IPS-NIHi7 (cell line): ENCODE results near the gene ZNF827.

Experiments used
- DNase-seq: peaks from one replicate; pipeline ENCODE4 v3.0.0; 2012; ENCODE audit warnings: mixed read lengths; ENCODE audit errors: extremely low spot score

Gene ZNF827

GRCh38 chr4:145763399-145763798, 175.2 kb downstream of the ZNF827 start:
- no peak for DNase-seq

GRCh38 chr4:145762719-145763118, 175.9 kb downstream of the ZNF827 start:
- DNase-seq = no peak

DNA sequence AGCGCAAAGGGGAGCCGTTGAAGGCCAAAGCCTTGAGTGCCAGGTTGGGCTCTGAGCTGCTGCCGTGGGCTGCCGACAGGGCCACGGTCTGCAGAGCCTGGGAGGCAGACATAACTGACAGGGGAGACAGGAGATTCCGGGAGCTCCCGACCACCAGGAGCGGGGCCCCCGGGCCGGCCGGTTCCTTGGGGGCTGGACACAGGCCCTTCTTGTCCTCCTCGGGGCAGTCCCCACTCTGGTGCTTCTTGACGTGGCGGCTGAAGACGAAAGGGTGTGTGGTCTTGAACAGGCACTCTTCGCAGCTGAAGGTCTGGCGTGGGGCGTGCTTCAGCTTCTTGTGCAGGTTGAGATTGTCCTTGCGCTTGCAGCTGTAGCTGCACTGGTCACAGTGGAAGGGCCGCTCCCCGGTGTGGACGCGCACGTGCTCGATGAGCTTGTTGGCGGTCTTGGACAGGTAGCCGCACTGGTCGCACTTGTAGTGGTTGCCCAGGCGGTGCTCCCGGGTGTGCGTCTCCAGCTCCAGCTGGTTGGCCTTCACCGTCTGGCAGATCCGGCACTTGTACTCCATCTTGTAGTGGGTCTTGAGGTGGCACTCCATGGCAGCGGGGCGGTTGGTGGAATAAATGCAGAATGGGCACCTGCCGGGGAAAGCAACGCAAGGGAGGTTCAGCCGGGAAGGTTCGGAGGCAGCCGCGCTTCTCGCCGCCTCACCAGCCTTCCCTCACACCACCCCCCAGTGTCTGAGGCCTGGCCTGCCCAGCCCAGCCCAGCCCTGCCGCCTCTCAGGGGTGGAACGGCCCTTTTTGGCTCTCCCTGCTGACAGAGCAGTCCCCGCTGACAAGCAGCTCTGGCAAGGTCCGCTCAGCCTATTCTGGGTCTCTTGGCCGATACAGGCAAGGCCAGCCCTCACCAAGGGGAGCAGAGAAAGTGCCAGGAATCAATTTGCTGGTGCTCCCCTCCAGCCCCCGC, 177.4 kb downstream of the ZNF827 start:
- no peak for DNase-seq

- no peak for DNase-seq
Measured at GRCh38 chr4:145760176-145760575, 178.4 kb downstream of the ZNF827 start.

DNA sequence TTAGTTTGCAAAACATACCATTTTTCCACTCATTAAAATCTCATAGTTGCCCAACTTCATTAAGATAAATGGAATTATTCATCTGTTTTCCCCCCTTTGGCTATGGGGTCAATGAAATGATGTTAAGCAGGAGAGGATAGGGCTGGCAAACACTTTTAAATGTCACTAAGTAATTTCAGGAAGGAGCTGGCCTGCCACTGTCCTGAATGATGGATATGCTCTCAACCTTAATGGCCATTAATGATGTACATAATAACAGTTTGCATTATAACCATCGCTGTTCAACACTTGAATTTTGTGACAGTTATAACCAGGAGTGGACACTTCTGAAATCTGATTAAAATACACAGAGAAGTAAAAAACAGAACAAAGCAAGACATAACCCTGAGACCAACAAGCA, 181.4 kb downstream of the ZNF827 start:
- DNase-seq = no peak

- DNase-seq = no peak
Measured at GRCh38 chr4:145756244-145756643, 182.4 kb downstream of the ZNF827 start.

DNA sequence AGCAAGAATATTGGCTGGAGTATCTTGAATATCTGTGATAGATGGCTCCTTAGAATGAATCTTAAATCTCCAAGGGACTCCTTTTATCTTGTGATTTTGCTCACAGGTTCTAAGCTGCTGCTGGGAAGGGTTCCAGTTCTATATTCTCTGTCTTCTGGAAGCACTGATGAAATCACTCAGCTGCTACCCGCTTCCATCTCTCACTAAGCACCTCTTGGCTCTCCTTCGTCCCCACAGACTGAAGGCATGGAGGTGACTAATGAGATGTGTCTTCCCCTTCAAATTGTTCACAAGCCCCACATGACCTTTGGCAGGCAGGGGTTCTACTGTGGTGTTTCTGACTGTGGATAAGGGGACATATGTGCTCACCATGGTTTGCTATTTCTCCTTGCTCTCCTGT, 182.8 kb downstream of the ZNF827 start:
- no peak for DNase-seq

- no peak for DNase-seq
Measured at GRCh38 chr4:145743641-145744040, 195.0 kb downstream of the ZNF827 start.

- no peak for DNase-seq
Measured at GRCh38 chr4:145740806-145741205, 197.8 kb downstream of the ZNF827 start.

DNA sequence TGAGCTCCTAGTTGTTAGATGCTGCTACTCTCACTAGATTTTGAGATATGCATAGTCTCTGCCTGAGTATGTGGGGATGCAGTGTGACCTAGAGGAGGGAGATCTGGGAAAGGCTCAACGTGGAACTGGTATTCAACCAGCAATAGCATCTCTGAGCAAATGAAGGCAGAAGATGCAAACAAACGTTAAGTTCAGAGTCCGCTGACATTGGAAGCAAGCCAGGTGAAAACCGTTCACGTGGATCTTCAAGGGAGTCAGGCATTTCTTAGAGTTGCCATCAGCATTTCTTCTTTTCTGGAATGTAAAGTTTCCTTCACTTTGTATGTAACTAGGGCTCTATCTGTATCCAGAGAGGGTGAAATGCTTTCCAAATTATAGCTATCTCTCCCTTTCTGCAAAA, 198.8 kb downstream of the ZNF827 start:
- no peak for DNase-seq

- DNase-seq = no peak
Measured at GRCh38 chr4:145736241-145736831, 202.3 kb downstream of the ZNF827 start.

DNA sequence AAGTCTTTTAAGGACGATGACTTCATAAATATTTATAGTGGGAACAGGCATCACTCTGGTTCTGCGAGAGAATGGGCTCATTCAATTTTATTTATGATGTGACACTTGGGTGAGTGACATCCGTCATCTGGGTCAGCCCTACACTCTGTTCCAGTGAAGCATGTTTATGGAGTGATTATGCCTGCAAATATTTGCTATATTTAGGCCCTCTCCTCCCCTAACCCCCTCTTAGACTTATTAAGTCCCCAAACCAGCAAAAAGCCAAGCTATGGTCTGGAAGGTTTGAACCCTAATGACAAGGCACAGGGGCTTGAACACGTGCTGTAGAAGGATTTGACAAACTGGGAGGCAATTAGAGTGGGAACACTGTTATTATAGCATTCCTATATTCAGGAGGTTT, 202.8 kb downstream of the ZNF827 start:
- no peak for DNase-seq

GRCh38 chr4:145735347-145735675, 203.3 kb downstream of the ZNF827 start:
- DNase-seq = no peak

- no peak for DNase-seq
Measured at GRCh38 chr4:145734576-145735346, 203.9 kb downstream of the ZNF827 start.

GRCh38 chr4:145734031-145734430, 204.6 kb downstream of the ZNF827 start:
- DNase-seq = no peak

DNA sequence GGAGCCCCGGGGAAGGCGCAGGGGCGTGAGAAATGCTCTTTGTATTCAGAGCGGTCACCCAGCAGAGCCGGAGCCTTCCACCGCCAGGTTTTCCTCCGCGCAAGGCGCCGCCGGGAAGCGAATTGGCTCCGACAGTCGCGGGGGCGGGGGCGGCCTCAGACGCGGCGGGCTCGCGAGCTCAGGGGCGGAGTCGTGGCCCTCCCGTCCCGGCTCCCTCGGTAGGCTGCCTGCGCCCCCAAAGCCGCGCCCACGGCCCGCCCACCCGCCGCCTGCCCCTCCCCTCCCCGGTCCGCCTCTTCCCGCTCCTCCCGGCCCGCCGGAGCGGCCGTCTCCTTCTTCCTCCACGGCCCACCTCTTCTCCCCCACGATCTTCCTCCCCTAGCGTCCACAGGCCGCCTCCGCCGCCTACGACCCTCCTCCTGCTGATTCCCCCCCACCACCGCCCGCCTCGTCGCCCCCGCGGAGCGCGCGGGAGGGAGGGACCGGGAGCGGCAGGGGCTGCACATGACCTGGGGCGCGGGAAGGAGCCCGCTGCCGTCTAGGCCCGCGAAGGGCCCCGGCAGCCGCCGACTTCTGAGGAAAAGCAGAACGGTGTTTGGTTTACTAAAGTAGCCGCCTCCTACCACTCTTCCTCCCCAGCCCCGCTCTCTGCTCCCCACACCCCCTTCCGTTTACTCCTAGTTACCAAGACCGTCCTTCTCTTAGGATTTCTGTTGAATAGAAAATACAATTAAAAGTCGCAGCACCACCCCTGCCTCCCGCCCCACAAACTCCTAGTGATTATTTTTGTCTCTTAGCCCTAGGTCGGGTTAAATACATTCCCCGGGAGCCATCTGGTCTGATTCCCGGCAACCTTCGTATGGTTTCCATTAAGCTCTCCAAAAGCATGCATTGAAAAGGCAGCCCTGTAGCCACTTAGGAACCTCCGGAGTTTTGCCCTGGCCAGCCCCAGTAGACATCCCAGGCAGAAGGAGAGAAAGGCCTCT, 205.4 kb downstream of the ZNF827 start:
- DNase-seq = peak; percentile 96

GRCh38 chr4:145732001-145732815, 206.4 kb downstream of the ZNF827 start:
- no peak for DNase-seq

GRCh38 chr4:145731028-145731427, 207.6 kb downstream of the ZNF827 start:
- DNase-seq = no peak

DNA sequence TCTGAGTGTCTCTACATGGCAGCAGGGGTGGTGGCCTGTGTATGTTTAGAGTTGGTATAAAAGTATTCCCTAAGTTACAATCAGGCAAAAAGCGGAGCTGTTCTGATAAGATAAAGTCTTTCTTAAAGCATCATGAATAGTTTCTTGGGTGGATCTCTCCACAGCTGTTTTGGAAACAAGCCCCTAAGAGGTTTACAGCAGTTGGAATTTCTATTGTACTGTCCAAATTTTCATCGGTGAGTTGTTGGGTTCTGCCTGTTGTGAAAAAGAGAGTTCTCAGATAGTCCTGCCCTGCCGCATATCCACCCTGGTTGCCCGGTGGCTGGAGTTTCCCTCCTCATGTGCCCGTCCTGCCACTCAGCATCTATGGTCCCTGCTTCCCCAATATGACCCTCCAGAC, 208.6 kb downstream of the ZNF827 start:
- DNase-seq = no peak

GRCh38 chr4:145723336-145723735, 215.3 kb downstream of the ZNF827 start:
- no peak for DNase-seq
